Esophagus squamous epithelium (tissue), 4 donors: Measurements from ENCODE around the gene CDC42BPG.

Experiments
- POLR2A ChIP-seq, 4 donors: fragments of 450-650 bp; IDR thresholded peaks; one replicate each; pipeline ENCODE4 v1.6.1; 2017; ENCODE audit warnings: antibody characterized with exemption in 4 of 4, mild to moderate bottlenecking in 4 of 4, moderate library complexity in 3 of 4
- TF ChIP-seq, protein P1 (sequence below), 6 experiments: fragments of 450-650 bp in 4 of 6; fragments of 200-600 bp in 2 of 6; sonication (generic) in 2 of 6; IDR thresholded peaks; one replicate each; pipeline ENCODE4 v1.5.1; 2016 to 2019; ENCODE audit warnings: antibody characterized with exemption in 6 of 6, mild to moderate bottlenecking in 4 of 6, moderate library complexity in 4 of 6

DNA sequence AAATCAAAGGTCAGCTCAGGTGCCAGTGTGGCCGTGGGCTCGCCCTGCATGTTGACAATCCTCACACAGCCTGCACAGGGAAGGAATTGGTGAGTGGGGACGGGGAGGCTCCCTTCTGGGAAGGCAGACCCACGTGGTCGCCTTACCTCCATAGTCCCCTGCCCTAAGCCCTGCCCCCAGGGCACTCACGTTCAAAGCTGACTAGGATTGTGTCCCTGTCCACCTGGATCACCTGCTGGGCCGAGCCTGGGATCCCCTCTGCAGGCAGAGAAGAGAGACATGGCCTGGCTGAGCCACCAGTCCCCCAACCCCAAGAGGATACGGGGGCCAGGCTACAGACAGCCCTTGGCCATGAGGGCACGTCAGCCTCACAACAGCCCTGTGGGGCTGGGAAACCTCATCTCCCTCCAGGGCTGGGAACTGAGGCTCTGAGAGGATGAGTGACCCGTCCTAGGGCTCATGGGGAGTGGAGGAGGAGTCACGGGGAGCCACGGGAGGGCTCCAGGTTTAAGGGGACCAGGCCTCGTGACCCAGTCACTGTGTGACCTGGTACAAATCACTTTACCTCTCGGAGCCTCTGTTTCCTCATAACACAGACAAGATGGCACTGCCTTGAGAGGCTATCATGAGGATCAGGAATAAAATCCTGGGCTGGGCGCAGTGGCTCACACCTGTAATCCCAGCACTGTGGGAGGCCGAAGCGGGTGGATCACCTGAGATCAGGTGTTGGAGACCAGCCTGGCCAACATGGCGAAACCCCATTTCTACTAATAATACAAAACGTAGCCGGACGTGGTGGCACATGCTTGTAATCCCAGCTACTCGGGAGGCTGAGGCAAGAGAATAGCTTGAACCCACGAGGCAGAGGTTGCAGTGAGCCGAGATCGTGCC, 54.0 kb downstream of the CDC42BPG start:
- TF ChIP-seq, protein P1, sequence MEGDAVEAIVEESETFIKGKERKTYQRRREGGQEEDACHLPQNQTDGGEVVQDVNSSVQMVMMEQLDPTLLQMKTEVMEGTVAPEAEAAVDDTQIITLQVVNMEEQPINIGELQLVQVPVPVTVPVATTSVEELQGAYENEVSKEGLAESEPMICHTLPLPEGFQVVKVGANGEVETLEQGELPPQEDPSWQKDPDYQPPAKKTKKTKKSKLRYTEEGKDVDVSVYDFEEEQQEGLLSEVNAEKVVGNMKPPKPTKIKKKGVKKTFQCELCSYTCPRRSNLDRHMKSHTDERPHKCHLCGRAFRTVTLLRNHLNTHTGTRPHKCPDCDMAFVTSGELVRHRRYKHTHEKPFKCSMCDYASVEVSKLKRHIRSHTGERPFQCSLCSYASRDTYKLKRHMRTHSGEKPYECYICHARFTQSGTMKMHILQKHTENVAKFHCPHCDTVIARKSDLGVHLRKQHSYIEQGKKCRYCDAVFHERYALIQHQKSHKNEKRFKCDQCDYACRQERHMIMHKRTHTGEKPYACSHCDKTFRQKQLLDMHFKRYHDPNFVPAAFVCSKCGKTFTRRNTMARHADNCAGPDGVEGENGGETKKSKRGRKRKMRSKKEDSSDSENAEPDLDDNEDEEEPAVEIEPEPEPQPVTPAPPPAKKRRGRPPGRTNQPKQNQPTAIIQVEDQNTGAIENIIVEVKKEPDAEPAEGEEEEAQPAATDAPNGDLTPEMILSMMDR (IDR thresholded peaks at IDR 0.05), result no peak
- no peak for TF ChIP-seq POLR2A (IDR thresholded peaks at IDR 0.05)
